Activated CD8-positive, alpha-beta memory T cell treated with anti-CD3 and anti-CD28 coated beads for 1 hour (primary cell): ENCODE results near the gene KARS1.
"Not testable (repeated sequence)": the region's sequence is repeated elsewhere in the genome, so short reads cannot be mapped to it uniquely, and the experiment has no call there.

Experiments used
- DNase-seq, 2 donors: peaks; one replicate each; pipeline ENCODE4 v3.0.0-alpha.2; 2020; ENCODE audit warnings: low read depth in 1 of 2; ENCODE audit errors: extremely low read depth in 1 of 2

KARS1 gene

DNA sequence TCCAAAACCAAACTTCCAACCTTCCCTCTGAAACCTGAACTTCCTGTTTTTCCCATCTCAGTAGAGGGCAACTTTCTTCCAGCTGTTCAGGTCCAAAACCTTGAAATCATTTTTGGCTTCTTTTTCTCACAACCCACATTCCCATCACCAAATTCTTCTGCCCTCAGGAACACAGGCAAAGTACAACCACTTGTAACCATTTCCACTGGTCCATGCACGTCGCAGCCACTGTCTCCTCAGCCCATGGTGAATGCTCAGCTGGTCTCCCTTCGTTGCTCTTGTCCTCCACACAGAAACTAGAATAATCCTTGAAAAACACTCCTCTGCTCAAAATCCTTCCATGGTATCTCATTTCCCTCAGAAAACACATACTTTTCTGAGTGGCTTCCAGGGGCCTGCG lies 20.7 kb downstream of the KARS1 start:
- no peak for DNase-seq

DNA sequence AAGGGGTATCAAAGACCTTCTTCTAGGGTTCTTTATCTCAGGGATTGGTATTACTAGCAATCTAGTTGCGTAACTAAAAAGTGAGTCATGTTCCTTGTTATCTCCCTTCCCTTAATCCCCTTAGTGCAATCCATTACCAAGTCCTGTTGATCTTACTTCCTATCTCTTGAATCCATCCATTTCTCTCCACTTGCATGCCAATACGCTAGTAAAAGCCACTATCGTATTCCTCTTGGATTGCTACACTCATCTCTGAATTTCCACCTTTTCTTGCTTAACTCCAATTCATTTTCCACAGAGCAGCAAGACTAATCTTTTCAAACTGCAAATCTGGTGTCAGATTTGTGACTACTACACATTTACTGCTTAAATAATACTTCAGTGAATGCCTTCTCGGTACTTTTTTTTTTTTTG lies 22.5 kb downstream of the KARS1 start:
- no peak for DNase-seq

DNA sequence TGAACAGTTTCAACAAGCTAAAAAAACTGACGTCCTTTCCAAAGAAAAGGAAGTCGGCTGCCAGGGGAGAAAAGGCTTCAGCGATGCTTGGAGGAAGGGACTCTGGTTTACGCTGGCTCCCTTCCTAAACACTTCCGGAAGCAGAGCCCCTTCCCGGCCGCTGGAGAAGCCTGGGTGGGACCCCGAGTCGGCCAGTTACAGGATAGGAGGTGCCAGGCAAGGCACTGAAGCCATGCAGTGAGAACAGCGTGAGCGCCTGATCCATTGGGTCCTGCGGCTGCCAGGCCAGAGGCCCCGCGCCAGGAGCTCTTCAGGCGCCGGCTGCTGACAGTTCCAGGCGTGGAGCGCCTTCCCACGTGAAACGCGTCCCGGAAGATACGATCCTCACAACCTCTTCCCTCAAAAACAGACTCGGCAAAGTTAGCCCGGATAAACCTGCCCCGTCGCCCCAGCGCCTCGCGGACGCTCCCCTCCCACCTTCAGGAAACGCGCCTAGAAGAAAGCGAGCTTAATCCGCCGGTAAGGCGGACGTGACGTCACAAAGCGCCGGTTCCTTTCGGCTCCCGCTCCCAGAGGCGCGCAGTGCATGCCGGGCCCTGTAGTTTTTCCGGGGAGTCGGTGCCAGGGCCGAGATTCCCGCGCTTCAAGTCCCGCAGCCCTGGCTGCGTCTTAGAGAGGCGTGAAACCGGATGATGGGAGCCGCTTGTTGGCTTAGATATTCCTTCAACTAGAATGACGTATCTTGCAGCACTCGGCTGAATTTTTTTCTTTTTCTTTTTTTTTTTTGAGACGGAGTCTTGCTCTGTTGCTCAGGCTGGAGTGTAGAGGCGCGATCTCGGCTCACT lies 24.5 kb downstream of the KARS1 start, which contains the start of gene ADAT1:
Gene ADAT1 (minus strand): TSS at position 521 of the 845 bp plus-strand sequence. CDS start 2,482 bp downstream, outside the sequence.
- peak; percentile 97 to 98 for DNase-seq

DNA sequence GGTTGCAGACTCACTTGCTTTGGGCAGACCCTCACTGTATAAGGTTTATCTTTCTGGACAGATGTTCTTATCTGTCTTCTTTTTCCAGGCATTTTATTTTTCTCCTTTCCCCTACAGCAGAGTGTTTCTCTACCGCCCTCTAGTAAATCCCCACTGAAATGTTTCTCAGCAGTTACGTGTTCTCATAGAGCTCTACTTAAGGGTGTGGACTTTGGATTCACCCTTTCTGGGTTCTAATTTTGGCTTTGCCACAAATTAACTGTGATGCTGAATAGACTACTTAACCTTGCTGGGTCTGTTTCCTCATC lies 26.3 kb downstream of the KARS1 start:
- DNase-seq: no peak

DNA sequence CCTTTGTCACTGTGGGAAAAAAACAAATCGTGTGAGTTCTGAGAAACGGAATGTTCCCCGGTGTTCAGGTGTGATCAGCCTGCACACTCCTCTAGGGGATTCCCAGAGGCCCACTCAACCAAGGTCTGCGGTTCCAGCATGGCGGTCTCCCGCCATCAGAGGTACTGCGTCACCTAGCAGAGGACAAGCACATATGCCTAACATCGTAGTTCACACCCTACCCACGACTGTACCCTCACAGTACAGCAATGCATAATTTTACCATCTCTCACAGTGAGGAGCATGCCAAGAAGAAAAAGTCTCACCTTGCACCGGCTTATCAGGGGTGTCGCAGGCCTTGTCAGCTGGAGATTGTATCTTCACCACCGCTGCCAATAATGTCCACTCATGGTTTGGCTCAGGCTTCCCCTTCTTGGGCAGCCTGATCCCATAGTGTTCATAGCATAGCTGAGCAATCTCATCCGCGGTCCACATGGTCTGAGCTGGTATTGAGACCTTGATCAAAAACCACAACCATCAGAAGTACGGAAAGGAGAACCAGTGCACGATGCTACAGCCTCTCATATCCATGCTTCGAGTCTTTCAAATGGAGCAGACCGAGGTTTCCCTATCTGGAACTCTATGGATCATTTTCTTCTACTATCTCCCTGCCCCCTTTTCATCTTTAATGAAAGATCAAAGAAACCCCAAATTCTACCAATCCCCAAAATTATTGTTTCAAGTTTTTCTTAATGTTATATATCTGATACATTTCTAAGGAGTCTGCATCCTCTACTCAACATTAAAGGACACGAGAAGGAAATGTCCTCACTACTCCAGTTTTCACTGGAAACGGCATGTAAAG lies 26.9 kb downstream of the KARS1 start:
- peak in 1 of 2 donors; percentile 22 for DNase-seq

DNA sequence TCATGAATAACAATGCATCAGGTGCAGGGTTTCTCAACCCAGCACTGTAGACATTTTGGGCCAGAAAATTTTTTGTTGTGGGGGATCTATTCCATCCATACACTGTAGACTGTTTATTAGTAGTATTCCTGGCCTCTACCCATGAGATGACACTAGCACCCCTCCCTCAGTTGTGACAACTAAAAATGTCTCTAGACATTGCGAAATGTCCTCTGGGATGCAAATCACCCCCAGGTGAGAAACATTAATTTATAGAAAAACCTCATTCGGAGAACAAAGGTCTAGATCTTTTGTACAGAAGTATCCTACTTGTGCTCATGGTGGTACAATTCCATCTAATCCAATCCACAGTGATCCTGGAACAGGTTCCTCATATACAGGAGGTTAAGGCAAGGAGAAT lies 28.7 kb downstream of the KARS1 start:
- no peak for DNase-seq

DNA sequence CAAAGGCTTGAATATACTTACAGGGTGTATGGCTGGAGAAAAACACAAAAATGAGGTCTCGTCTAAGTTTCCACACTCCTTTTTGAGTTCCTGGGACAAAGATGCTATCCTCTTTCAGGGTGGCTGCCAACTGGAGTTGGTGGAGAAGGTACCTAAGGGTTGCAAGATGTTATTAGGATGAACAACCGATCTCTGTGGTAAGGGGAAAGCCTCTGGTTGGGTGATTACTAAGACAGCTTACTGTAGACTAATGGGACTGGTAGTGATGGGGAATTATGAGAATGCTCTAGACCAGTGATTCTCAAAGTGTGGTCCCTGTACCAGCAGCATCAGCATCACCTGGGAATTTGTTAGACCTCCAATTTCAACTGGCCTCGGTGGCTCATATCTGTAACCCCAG lies 30.3 kb downstream of the KARS1 start:
- no peak for DNase-seq

DNA sequence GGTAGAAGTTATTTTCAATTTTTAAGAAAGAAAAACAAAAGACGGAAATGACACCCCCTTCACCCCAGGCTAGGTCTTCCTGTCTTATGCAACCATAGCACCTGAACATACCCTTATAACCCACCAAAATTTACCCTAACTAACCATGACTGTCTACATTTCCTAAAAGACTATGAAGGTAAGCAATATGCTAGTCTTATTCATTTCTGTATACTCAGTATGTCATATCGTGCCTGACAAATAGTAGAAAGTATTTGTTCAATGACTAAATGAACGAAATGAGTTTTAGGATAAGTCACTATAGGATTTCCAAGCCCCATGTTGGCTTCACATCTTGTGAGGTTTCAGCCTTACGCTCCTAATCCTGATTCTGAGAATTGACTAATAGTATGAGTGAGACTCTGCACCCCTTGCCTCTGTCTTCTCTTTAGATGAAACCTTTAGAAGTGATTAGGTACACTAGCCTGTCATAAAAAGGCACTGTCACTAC lies 30.9 kb downstream of the KARS1 start:
- DNase-seq: no peak

DNA sequence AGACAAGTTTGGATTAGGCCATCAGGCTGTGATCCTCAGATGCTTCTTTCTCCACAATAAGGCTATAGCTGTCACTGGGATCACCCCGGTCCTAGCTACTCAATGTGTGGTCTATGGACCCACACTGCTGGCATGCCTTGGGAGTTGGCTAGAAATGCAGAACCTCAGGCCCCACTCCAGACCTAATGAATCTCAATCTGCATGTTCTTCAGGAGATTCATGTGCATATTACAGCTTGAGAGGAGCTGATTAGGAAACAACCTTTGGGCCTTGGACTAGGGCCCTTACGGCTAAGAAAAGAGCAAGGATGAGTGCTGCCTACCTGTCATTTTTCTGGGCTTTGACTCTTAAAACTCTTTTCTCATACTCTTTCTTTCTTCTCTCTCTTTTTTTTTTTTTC lies 31.8 kb downstream of the KARS1 start:
- no peak for DNase-seq

DNA sequence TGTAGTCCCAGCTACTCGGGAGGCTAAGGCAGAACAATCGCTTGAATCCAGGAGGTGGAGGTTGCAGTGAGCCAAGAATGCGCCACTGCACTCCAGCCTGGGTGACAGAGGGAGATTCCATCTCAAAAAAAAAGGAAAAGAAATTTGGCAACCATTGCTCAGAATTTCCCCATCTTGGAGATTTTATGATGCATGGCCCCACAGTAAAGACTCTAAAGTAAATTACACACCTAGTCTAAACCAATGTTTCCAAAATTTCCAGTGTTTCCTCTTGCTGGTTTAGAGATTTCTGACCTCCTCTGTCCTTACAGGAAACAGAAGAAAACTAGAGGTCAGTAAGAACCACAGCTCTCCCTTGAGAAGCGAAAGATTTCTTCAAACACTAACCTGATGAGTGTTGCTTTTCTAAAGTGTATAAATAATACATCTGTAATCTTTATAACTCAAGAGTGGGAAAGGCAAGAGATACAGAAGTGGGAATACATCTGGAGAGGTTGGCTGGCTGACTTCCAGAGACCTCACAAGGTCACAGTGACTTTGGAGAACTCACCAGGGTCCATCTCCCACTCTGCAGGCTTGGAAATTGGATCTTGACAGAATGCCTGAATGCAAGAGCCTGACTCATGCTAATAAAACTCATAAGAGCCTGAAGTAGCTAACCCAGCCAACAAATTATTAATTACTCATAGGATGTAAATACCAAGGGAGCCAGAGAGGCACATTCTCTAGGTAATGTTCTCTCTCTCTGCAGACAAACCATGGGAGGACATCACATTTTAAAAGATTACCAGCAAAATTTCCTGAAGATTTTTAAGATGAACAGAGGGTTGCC lies 33.2 kb downstream of the KARS1 start:
- no peak for DNase-seq

DNA sequence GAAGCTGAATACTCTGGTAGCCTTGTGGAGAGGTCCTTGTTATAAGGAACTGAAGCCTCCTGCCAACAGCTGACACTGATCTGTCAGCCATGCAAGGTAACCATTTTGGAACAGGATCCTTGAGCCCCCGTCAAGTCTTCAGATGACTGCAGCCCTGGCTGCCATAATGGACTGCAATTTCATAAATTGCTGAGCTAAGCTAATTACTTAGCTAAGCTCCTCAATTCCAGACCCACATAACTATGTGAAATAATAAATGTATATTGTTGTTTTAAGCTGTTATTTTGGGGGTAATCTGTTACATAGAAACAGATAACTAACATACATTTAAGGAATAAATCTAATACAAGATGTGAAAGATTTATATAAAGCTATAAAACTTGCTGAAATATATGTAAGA lies 41.0 kb downstream of the KARS1 start:
- no peak for DNase-seq

DNA sequence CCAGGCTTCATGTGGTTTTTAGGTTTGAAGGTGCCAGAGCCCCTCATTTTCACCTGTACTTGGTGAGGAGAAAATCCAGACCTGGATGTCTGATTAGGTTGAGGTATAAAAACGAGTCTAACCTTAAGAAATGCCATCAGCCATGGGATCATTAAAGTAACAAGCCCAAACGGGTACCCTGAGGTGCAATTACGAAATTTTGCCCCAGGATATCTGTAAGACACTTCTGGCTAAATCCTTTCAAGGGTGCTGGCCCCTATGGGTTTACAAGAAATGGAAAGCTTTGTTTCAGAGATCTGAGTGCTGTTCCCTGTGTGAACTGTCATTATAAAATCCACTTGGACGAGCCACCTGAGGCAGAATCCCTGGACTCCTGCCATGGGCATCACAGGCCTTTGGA lies 44.2 kb downstream of the KARS1 start:
- DNase-seq: no peak

DNA sequence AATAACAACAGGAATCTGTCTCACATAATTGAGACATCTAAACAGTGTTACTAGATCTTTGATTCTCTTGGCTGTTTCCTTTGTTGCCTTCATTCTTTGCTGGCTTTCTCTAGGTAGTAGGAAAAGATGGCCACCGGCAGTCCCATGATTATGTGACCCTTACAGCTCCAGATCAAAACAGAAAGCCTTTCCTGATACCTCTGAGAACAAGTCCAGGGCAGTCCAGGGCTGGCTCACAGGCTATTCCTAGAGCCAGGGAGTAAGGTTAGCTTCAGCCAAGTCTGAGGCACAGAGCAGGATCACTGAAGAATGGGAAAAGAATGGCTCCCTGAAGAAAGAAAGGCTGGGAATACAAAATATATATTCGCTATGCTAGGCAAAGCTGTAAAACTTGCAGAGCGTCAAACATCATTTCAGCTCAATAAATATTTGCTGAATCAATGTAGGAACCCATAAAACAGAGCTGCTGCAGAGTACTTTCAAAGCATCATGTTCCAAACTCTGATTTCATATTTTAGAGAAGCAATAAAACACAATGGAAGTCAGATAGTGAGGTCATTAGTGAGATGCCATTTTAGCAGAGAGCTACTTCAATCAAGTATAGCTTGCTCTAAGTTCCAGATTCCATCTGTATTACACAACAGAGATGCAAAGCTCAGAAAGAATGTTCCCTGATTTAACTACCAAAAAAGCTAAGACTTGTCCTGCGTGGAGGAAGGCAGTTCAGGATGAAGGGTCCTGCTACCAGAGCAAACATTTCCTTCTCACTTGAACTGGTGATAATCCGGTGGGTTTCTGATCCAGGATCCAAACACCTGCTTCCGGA lies 47.8 kb downstream of the KARS1 start:
- DNase-seq: no peak

DNA sequence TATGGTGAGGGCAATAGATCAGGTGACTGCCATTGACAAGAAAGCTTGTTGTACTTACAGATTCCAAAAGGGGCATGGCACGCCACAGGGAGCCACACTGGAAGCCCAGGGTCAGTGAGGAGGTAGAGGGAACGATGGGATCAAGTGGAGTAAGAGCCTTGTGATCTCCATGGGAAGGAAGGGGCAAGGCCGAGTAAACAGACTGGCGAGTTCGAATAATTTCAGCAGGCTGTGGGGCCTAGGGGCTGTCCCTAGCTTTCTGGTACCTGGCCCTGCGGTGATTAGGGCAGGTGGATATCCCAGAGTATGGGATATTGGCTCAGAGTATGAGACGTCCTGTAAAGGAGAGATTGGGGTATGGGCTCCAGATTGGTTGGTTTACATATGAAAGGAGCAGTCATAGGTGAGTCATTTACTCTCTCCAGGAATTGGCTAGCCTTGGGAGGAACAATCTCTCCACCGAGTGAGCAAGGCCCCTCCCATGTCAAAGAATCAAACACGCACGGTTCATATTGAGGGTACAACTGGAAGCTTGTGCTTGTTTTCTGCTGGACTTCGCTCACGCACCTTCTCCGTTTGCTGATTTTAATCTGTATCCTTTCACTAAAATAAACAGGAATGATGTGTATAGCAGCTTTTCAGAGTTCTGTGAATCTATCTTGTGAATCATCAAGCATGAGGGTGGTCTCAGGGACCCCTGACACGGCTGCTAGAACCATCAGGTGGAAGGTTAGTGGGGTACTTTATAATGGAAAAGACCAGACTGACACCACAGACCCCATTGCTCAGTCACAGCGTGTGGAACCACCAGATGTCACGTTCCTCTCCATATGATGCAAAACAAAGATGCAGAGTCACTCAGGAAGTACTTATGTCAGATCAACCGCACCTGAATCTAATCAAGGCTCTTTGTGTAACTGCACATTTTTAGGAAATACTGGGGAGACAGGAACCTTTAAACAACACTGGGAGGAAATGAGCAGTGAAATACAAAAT lies 53.3 kb downstream of the KARS1 start:
- no peak for DNase-seq

DNA sequence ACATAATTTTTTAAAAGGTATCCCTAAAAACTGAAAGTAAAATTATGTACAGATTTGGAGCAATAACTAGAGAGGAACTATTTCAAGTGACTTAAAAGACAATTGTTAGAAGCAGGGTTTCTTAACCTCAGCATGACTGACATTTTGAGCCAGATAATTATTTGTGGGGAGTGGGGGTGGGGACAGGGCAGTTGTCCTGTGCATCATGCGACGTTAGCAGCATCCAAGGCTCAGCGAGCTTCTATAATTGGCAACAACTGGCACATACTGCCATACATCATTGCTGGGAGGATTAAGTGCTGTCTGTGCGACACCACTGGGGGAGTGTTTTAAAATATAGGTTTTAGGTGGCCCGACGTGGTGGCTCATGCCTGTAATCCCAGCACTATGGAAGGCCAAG lies 54.2 kb downstream of the KARS1 start:
- no peak for DNase-seq

DNA sequence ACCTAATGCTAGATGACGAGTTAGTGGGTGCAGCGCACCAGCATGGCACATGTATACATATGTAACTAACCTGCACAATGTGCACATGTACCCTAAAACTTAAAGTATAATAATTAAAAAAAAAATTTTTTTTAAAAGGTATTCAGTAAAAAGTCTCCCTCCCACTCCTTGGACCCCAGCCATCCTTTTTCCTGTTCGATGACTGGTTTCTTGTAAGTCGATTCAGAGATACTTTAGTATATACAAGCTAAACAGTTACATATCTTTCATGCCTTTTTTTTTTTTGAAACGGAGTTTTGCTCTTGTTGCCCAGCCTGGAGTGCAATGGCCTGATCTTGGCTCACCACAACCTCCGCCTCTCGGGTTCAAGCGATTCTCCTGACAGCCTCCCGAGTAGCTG lies 55.5 kb downstream of the KARS1 start:
- DNase-seq: not testable (repeated sequence)

DNA sequence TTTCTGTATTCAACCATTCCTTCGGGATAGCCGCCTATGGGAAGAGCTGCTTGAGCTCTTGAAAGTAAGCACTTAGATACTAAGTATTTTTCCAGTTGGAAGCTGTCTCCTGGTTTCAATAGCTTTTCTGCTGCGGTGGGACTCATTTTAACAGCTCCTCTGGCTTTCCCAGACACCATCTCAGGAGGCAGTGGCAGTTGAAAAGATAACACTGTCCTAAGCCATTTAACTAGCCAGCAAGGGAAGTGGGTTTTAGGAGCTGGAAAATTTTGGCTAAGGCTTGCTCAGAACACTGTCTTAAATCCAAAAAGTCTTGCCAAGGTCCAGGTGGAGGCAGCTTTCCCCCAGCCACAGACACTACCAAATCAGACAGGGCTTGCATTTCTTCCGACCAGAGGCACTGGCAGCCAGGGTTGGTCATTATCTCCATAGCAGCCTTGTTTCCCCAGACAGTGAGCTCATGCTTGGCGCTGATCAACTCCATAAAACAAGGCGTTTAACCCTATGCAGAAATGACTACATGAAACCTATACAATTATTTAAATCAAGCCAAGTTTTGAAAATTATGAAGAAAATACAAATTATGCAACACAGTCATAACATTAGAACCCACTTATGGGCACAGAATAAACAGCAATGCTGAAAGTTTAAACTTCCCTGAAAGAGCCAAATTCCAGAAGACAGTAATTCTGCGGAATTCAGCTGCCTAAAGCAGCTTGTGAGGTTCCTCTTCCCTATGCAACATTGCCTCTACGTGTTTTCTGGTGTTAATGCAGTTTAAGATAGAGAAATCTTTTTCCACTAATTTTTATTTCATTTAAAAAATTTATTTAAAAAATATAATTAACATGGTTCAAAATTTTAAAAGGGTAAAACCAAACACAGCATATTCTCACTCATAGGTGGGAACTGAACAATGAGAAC lies 56.3 kb downstream of the KARS1 start:
- no peak for DNase-seq

DNA sequence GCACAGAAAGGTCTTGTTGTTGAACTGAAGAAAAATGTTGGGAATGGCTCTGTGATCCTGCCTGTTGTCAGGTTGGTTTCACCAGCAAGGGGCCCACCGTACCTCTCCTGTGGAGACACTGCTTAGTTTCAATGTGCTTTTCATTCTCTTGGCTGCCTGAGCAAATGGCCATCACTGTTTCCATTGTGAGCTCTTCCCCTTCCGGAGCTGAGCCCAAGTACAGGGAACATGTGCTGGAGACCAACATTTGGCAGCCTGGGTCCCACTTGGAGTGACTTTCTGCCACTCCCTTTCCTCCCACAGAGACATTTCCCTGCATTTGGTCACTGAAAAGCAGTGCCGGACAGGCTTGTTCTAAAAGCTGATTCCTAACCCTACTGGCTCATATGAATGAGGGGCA lies 58.2 kb downstream of the KARS1 start:
- DNase-seq: no peak
